ENCODE data around the gene SREBF2. TPM values are rescaled to one million over a fixed set of nuclear protein-coding genes. Genes with fewer than 3 reads are reported as not detected.

SREBF2 gene
- total RNA-seq, 2 experiments from 2014 or later: 131 to 137 TPM

- POLR2A ChIA-PET: no interaction called here
- Mint-ChIP-seq H3K27me3 (peaks cover 5% of the 10 kb centered on the region), H3K27ac (no peak overlapping the region), H3K36me3 (peaks cover 26% of the 10 kb centered on the region), H3K9me3 (no peaks in the 10 kb centered on the region), H3K4me1 (ENCODE audit: low read depth) (peaks cover 22% of the 10 kb centered on the region), H3K4me3 (no peak overlapping the region)
- intact Hi-C loops (cut with micrococcal nuclease): no loop called here
- no peak for DNase-seq
- CTCF ChIA-PET: interaction anchor here (5.6 kb wide), 1 partner anchor 21 kb away, joined by 25 read pairs; the partner anchor contains the start of gene TNFRSF13C
Observed at GRCh38 chr22:41904450-41905410, 71.8 kb downstream of the SREBF2 start.

DNA sequence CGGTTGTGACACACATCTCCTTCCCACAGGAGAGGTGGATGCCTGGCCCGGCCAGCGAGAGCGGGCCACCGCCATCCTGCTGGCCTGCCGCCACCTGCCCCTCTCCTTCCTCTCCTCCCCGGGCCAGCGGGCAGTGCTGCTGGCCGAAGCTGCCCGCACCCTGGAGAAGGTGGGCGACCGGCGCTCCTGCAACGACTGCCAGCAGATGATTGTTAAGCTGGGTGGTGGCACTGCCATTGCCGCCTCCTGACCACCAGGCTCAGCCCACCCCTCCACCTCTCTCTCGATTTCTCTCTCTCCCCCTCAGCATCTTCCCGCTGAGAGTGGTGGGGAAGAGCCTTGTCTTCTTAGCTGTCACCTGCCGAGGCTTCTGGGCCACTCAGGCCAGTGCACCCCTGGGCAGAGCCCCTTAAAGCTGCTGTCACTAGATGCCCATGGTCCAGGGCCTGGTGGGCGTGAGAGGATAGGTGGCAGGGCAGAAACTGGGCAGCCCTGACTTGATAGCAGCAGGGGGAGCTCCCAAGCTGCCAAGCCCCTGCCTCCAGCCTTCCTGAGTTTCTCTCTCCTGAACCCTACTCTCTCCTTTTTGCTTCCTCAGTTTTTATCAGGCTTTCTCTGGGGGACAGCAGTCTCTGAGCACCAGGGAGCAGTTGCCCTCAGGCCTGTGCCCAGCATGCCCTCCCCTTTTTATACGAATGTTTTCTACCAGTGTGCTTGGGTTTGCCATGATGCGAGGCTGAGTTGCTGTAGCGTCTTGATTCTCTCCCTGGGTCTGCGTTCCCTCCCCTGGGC is 72.7 kb downstream of the SREBF2 start:
- POLR2A ChIA-PET: no interaction called here
- CTCF ChIA-PET: interaction anchor here (5.6 kb wide), 1 partner anchor 20 kb away, joined by 25 read pairs; the partner anchor contains the start of gene TNFRSF13C

GRCh38 chr22:41906822-41907221 is 73.9 kb downstream of the SREBF2 start:
- ChIA-PET POLR2A (interaction anchor here (1.1 kb wide), 1 partner anchor 14 kb away, joined by 4 read pairs; no protein-coding TSS in a partner anchor), CTCF (interaction anchor here (5.6 kb wide), 1 partner anchor 19 kb away, joined by 25 read pairs; the partner anchor contains the start of gene TNFRSF13C)
- no peak for DNase-seq
- Mint-ChIP-seq H3K9me3 (no peaks in the 10 kb centered on the region), H3K27ac (no peak overlapping the region), H3K36me3 (peaks cover 15% of the 10 kb centered on the region), H3K27me3 (peaks cover 12% of the 10 kb centered on the region), H3K4me1 (ENCODE audit: low read depth) (peaks cover 28% of the 10 kb centered on the region), H3K4me3 (no peak overlapping the region)
- intact Hi-C loops (cut with micrococcal nuclease): no loop called here

More for the DNA sequence above, 72.7 kb downstream of the SREBF2 start:
- H3K27ac Mint-ChIP-seq: peak overlapping the region; percentile 38
- peaks cover 20% of the 10 kb centered on the region for H3K36me3 Mint-ChIP-seq
- DNase-seq: no peak
- peaks cover 6% of the 10 kb centered on the region for H3K27me3 Mint-ChIP-seq
- H3K9me3 Mint-ChIP-seq: no peaks in the 10 kb centered on the region
- intact Hi-C loops (cut with micrococcal nuclease): no loop called here
- H3K4me1 Mint-ChIP-seq (ENCODE audit: low read depth): peaks cover 22% of the 10 kb centered on the region
- H3K4me3 Mint-ChIP-seq: no peak overlapping the region

- POLR2A ChIA-PET: interaction anchor here (1.1 to 2.6 kb wide), 3 partner anchors 13 to 45 kb away, joined by 4 to 10 read pairs (median 4); partner anchors contain the start of gene TNFRSF13C
Observed at GRCh38 chr22:41907436-41908401, 74.8 kb downstream of the SREBF2 start.

DNA sequence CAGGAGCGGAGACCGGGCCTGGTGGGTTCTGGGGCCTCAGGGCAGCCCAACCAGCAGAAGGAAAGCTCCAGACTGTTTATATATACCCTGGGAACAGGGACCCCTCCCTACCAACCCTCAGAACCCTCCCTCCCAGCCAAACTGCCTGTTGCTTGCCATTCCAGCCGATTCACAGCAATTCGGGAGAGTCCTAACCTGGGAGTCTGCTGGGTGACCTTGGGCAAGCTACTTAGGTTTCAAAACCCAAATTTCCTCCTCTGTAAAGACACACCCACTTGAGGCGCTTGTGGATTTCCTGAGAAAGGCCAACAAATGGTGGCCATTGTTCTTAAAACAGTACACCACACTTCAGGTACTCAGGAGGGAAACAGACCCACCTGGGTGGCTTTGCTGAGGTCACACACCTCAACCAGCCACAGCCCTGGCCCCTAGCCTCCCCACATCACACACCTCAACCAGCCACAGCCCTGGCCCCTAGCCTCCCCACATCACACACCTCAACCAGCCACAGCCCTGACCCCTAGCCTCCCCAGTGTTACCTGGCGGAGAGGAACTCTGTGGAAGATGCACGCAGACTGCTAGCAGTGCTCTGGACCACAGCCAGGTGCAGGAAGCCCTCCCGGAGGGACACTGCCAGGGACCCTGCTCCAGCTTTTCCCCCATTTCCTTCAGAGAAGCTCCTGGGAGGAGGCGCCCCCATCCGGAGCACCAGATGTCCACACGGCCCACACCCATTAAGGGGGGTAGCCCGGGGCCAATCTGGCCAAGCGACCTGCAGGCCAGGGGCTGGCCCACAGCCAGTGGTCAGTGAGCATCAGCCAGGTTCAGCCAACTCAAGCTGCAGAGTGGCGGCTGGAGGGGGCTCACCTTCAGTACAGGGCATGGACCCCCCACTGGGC is 75.8 kb downstream of the SREBF2 start:
- Mint-ChIP-seq H3K27ac (peak overlapping the region; percentile 38), H3K4me3 (no peak overlapping the region), H3K27me3 (peaks cover 29% of the 10 kb centered on the region), H3K4me1 (ENCODE audit: low read depth) (peaks cover 30% of the 10 kb centered on the region), H3K36me3 (peaks cover 8% of the 10 kb centered on the region), H3K9me3 (no peaks in the 10 kb centered on the region)
- CTCF ChIA-PET: interaction anchor here (1.3 to 5.6 kb wide), 2 partner anchors 17 to 211 kb away, joined by 7 to 25 read pairs; partner anchors contain the start of gene TNFRSF13C
- POLR2A ChIA-PET: interaction anchor here (1.1 to 2.6 kb wide), 2 partner anchors 18 to 46 kb away, joined by 4 to 10 read pairs; partner anchors contain the start of gene TNFRSF13C
- intact Hi-C loops (cut with micrococcal nuclease): loop anchor here (1.0 kb wide), 1 partner anchor 32 kb away; no protein-coding TSS in a partner anchor
- no peak for DNase-seq

More at GRCh38 chr22:41907436-41908401, 74.8 kb downstream of the SREBF2 start:
- H3K27me3 Mint-ChIP-seq: peaks cover 21% of the 10 kb centered on the region
- CTCF ChIA-PET: interaction anchor here (0.8 to 5.6 kb wide), 3 partner anchors 18 to 210 kb away, joined by 3 to 25 read pairs (median 7); partner anchors contain the start of gene TNFRSF13C
- H3K9me3 Mint-ChIP-seq: no peaks in the 10 kb centered on the region
- intact Hi-C loops (cut with micrococcal nuclease): loop anchor here (1.0 kb wide), 1 partner anchor 33 kb away; no protein-coding TSS in a partner anchor
- peak; percentile 47 for DNase-seq
- peaks cover 11% of the 10 kb centered on the region for H3K36me3 Mint-ChIP-seq
- peak overlapping the region; percentile 52 for H3K27ac Mint-ChIP-seq
- H3K4me1 Mint-ChIP-seq (ENCODE audit: low read depth): peaks cover 28% of the 10 kb centered on the region
- no peak overlapping the region for H3K4me3 Mint-ChIP-seq

- CTCF ChIA-PET: interaction anchor here (0.7 to 5.6 kb wide), 2 partner anchors 16 to 213 kb away, joined by 4 to 25 read pairs; partner anchors contain the start of gene TNFRSF13C
- Mint-ChIP-seq H3K4me1 (ENCODE audit: low read depth) (peaks cover 30% of the 10 kb centered on the region), H3K27me3 (peaks cover 29% of the 10 kb centered on the region), H3K27ac (no peak overlapping the region), H3K9me3 (no peaks in the 10 kb centered on the region), H3K36me3 (peaks cover 8% of the 10 kb centered on the region), H3K4me3 (no peak overlapping the region)
- no peak for DNase-seq
- intact Hi-C loops (cut with micrococcal nuclease): no loop called here
- POLR2A ChIA-PET: interaction anchor here (0.7 to 2.6 kb wide), 2 partner anchors 17 to 46 kb away, joined by 4 to 10 read pairs; partner anchors contain the start of gene TNFRSF13C
Observed at GRCh38 chr22:41909310-41910049, 76.6 kb downstream of the SREBF2 start.

GRCh38 chr22:41910050-41911000 is 77.4 kb downstream of the SREBF2 start:
- ChIA-PET POLR2A (interaction anchor here (0.7 to 2.6 kb wide), 2 partner anchors 16 to 47 kb away, joined by 4 to 10 read pairs; partner anchors contain the start of gene TNFRSF13C), CTCF (interaction anchor here (0.7 to 5.6 kb wide), 3 partner anchors 16 to 213 kb away, joined by 4 to 25 read pairs (median 7); partner anchors contain the start of gene TNFRSF13C)
- no peaks in the 10 kb centered on the region for H3K9me3 Mint-ChIP-seq
- peaks cover 33% of the 10 kb centered on the region for H3K4me1 Mint-ChIP-seq (ENCODE audit: low read depth)
- H3K36me3 Mint-ChIP-seq: peaks cover 8% of the 10 kb centered on the region
- H3K27me3 Mint-ChIP-seq: peaks cover 30% of the 10 kb centered on the region
- no peak overlapping the region for H3K27ac Mint-ChIP-seq
- intact Hi-C loops (cut with micrococcal nuclease): no loop called here
- no peak overlapping the region for H3K4me3 Mint-ChIP-seq
- DNase-seq: peak; percentile 40

GRCh38 chr22:41911001-41911611 is 78.2 kb downstream of the SREBF2 start:
- intact Hi-C loops (cut with micrococcal nuclease): no loop called here
- no peak for DNase-seq
- peaks cover 4% of the 10 kb centered on the region for H3K36me3 Mint-ChIP-seq
- peaks cover 37% of the 10 kb centered on the region for H3K27me3 Mint-ChIP-seq
- peaks cover 37% of the 10 kb centered on the region for H3K4me1 Mint-ChIP-seq (ENCODE audit: low read depth)
- no peak overlapping the region for H3K27ac Mint-ChIP-seq
- ChIA-PET CTCF (interaction anchor here (1.6 to 2.1 kb wide), 2 partner anchors 15 to 214 kb away, joined by 5 to 7 read pairs; partner anchors contain the start of gene TNFRSF13C), POLR2A (no interaction called here)
- H3K9me3 Mint-ChIP-seq: no peaks in the 10 kb centered on the region
- H3K4me3 Mint-ChIP-seq: no peak overlapping the region
